HG03521 (cell line): Measurements from ENCODE around the gene FRMD7.

Experiments
- ATAC-seq: cut with Tn5 transposase; IDR thresholded peaks from one replicate; pipeline ENCODE4 v1.9.1; 2021; ENCODE audit warnings: mild to moderate bottlenecking, moderate library complexity; ENCODE audit not compliant: unreplicated experiment

The FRMD7 gene

DNA sequence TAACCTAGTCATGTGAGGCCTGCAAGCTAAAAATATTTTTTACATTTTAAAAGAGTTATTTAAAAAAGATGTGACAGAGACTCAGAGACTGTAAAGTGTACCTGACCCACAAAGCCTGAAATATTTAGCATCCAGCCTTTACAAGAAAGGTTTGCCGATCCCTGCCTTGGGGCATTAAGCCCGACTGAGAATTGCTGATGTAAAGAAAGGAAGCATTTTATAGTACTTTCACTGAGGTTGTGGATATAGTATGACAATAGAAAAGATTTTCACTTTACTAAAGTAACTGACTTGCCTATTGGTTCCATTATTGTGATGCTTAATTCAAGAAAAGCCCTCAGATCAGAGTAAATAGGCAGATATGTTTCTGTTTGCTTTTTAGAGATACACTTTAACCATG lies 87.8 kb downstream of the FRMD7 start:
- no peak for ATAC-seq

DNA sequence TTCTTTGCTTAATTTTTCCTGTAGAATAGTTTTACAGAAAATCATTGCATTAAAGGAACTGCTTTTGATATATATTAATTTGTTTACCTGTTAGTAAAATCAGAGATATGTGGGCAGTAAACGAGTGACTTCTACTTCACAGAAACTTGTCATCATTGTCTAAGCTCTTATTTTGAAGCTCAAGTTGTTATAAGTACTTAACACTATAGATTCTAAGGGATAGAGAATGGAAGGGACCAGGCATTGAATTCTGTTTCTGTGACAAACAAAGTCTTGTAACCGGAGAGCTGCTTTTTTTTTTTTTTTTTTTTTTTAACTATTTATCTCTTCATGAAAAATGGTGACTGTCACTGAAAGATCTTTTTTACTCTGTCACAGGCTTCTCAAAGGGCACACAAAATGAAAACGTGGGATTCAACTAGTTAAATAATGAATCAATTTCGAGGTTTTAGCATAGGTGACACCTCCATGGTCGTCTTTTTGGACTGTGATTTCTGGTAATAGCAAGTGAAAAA lies 90.3 kb downstream of the FRMD7 start:
- no peak for ATAC-seq

DNA sequence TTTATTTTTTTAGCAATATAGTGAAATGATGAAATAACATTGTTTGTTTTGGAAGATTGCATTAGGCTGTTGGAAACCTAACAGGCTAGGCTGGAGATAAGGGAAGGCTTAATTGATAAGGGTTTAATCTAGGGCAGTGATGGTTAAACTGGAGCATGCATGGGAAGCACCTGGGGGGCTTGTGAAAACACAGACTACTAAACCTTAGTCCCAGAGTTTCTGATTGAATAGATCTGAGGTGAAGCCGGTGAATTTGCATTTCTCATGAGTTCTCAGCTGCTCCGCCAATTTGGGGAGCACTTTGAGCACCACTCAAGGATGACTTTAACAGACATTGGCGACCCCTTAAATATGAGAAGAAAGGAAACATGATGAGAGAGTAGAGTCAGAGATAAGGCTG lies 93.2 kb downstream of the FRMD7 start:
- no peak for ATAC-seq

DNA sequence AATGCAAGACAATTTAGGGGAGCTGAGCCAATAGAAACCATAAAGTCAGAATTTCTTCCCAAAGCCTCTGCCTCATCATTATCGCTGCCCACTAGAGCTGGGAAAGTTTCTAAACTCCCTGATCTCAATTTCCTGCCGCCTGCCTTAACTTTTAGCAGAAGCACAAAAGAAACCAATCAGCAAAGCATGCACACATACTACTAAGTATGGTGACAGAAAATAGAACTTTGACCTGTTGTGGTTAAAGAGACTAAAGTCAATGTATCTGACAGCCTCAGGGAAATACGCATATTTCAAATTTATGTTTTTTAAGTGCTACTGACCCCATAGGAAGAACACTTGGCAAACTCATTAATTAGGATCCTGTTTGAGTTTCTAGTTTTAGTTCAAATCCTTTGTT lies 94.7 kb downstream of the FRMD7 start:
- peak; percentile 42 for ATAC-seq

DNA sequence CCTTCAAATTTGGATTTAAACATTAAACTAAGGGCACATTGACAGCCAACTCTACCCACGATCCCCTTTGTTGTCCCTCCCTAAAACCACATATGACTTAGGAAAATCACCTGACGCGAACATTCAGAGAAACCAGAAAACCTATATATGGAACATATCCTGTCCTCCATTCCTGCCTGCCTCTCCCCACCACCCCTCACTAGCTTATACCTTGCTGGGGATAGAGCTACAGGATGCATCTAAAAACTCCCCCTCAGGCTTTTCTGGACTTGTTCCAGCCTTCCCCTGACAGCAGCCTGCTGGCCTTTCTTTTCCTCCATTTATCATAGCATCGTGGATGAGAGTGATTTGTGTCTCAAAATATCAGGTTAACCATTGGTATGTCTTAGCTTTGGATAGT lies 96.0 kb downstream of the FRMD7 start:
- no peak for ATAC-seq

DNA sequence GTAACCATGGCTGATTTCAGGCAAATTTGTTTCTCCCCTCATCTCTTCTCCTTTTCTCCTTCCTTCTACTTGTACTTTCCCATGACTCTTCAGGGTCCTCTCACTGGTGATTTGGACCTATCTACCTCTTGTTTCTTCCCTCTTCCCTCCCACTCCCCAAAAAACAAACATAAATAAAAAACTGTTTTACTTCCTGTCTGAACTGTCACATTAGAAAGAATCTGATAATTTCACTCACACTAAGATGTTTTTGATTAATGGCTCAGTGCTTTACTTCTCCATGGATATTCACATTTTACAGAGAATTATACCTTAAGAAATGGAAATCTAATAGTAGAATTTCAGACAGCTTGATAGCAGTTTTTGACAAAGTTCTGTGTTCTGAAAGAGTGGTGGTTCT lies 97.6 kb downstream of the FRMD7 start:
- ATAC-seq, result no peak
